Karpas-422 (cell line): ENCODE data around the gene ANKRD45. TPM values are rescaled to one million over a fixed set of nuclear protein-coding genes. Genes with fewer than 3 reads are reported as not detected.
A peak's percentile ranks its signal among the peaks of the same experiment; 100 is the strongest.

Experiments used
- DNase-seq: peaks from one replicate; pipeline ENCODE4 v3.0.0-alpha.2; 2015
- H2AFZ ChIP-seq: fragments of 200-600 bp; sonication (generic); 2 replicates; pipeline ENCODE4 v1.6.1; 2014; ENCODE audit warnings: antibody characterized with exemption, low read length, mixed read lengths
- H3K27ac ChIP-seq: fragments of 200-600 bp; sonication (generic); 2 replicates; pipeline ENCODE4 v1.5.1; 2014; ENCODE audit warnings: mild to moderate bottlenecking, low read length, moderate library complexity
- H3K27me3 ChIP-seq: fragments of 200-600 bp; sonication (generic); 2 replicates; pipeline ENCODE4 v1.6.1; 2014; ENCODE audit warnings: low read length, mixed read lengths
- H3K36me3 ChIP-seq: fragments of 200-600 bp; sonication (generic); 2 replicates; pipeline ENCODE4 v1.6.1; 2014; ENCODE audit warnings: low read length, mixed read lengths; ENCODE audit not compliant: insufficient read depth
- H3K4me1 ChIP-seq: fragments of 200-600 bp; sonication (generic); 2 replicates; pipeline ENCODE4 v1.6.1; 2014; ENCODE audit warnings: mild to moderate bottlenecking, low read length, mixed read lengths
- H3K4me2 ChIP-seq: fragments of 200-600 bp; sonication (generic); 2 replicates; pipeline ENCODE4 v1.6.1; 2014; ENCODE audit warnings: low read length, low read depth, mild to moderate bottlenecking; ENCODE audit not compliant: poor library complexity, severe bottlenecking
- H3K4me3 ChIP-seq: fragments of 200-600 bp; sonication (generic); 2 replicates; pipeline ENCODE4 v1.5.1; 2014; ENCODE audit warnings: mild to moderate bottlenecking, antibody characterized with exemption, low read length, mixed read lengths
- H3K79me2 ChIP-seq: fragments of 200-600 bp; sonication (generic); 2 replicates; pipeline ENCODE4 v1.6.1; 2014; ENCODE audit warnings: mild to moderate bottlenecking, low read length, mixed read lengths
- H3K9ac ChIP-seq: fragments of 200-600 bp; sonication (generic); 2 replicates; pipeline ENCODE4 v1.6.0; 2014; ENCODE audit warnings: low read length
- H3K9me2 ChIP-seq: fragments of 200-600 bp; sonication (generic), shearing (Covaris generic); replicated peaks from 2 replicates; pipeline ENCODE4 v1.6.0; 2014; ENCODE audit warnings: mild to moderate bottlenecking, low read length, moderate library complexity; ENCODE audit not compliant: insufficient read depth
- H3K9me3 ChIP-seq: fragments of 300-700, 200-600 bp; sonication (generic); 2 replicates; pipeline ENCODE4 v1.6.1; 2014; ENCODE audit warnings: low read length, mixed read lengths
- H4K20me1 ChIP-seq: fragments of 200-600 bp; sonication (generic); 2 replicates; pipeline ENCODE4 v1.6.1; 2014; ENCODE audit warnings: mild to moderate bottlenecking, antibody characterized with exemption, low read length, low read depth; ENCODE audit not compliant: insufficient read depth
- total RNA-seq: library from RNA; depleted of rRNA; stranded (reverse); fragments of >200 nt; shearing (Covaris generic); gene quantifications from 2 replicates; pipeline ENCODE4 v1.2.3, GENCODE V29; 2014; ENCODE audit warnings: low replicate concordance; rRNA removed

ANKRD45 gene
- not detected in 2 replicates for total RNA-seq

- H3K36me3 ChIP-seq = no peaks in the 10 kb centered on the region
- no peaks in the 10 kb centered on the region for H3K79me2 ChIP-seq
- H3K27ac ChIP-seq = no peak within 1 kb of the TSS
- no peak within 1 kb of the TSS for H2AFZ ChIP-seq
- no peak within 1 kb of the TSS for H3K4me2 ChIP-seq
- no peaks in the 10 kb centered on the region for H4K20me1 ChIP-seq
- H3K4me1 ChIP-seq = no peaks in the 10 kb centered on the region
- no peaks in the 10 kb centered on the region for H3K9me2 ChIP-seq
- H3K4me3 ChIP-seq = no peak within 1 kb of the TSS
- no peaks in the 10 kb centered on the region for H3K9me3 ChIP-seq
- no peaks in the 10 kb centered on the region for H3K27me3 ChIP-seq
- no peak within 1 kb of the TSS for H3K9ac ChIP-seq
- no peak for DNase-seq
These were observed at the start of gene ANKRD45 for GRCh38 chr1:173669491-173669941. ANKRD45 (minus strand) TSS chr1:173669851; CDS start chr1:173659418, 10,433 bp downstream.

- H3K4me2 ChIP-seq = peak overlapping the region; percentile 95
- no peaks in the 10 kb centered on the region for H3K9me2 ChIP-seq
- H3K27me3 ChIP-seq = no peaks in the 10 kb centered on the region
- H3K4me3 ChIP-seq = peak overlapping the region; percentile 87
- H3K9ac ChIP-seq = 0 out of 2 replicates have a peak overlapping the region, but pooled peaks have one; percentile 14
- peaks cover 69% of the 10 kb centered on the region for H3K79me2 ChIP-seq
- peaks cover 5% of the 10 kb centered on the region; the same call in 1 of the 2 replicates for H3K36me3 ChIP-seq
- H3K9me3 ChIP-seq = no peaks in the 10 kb centered on the region
- no peak overlapping the region for H2AFZ ChIP-seq
- H4K20me1 ChIP-seq = no peaks in the 10 kb centered on the region
- DNase-seq = peak; percentile 58
- H3K4me1 ChIP-seq = peaks cover 48% of the 10 kb centered on the region
- H3K27ac ChIP-seq = peak overlapping the region; percentile 57
These were observed 47.6 kb upstream of the ANKRD45 start for GRCh38 chr1:173717238-173717637.

- Histone ChIP-seq H3K4me1 (peaks cover 34% of the 10 kb centered on the region), H3K9me2 (no peaks in the 10 kb centered on the region), H3K4me3 (peak overlapping the region; percentile 87), H3K36me3 (peaks cover 3% of the 10 kb centered on the region; the same call in 1 of the 2 replicates), H3K4me2 (peak overlapping the region; percentile 95), H3K9me3 (no peaks in the 10 kb centered on the region), H4K20me1 (no peaks in the 10 kb centered on the region), H3K27ac (peak overlapping the region; percentile 57), H3K27me3 (no peaks in the 10 kb centered on the region), H2AFZ (no peak overlapping the region), H3K79me2 (peaks cover 51% of the 10 kb centered on the region), H3K9ac (peak overlapping the region; percentile 79)
- no peak for DNase-seq
These were observed 45.8 kb upstream of the ANKRD45 start for GRCh38 chr1:173715538-173715844.

- no peaks in the 10 kb centered on the region for H4K20me1 ChIP-seq
- no peaks in the 10 kb centered on the region for H3K36me3 ChIP-seq
- peaks cover 29% of the 10 kb centered on the region for H3K4me1 ChIP-seq
- peak; percentile 97 for DNase-seq
- H3K4me2 ChIP-seq = peak within 1 kb of the TSS; percentile 95
- no peaks in the 10 kb centered on the region for H3K27me3 ChIP-seq
- H3K4me3 ChIP-seq = peak within 1 kb of the TSS; percentile 87
- H3K27ac ChIP-seq = peak within 1 kb of the TSS; percentile 57
- no peaks in the 10 kb centered on the region for H3K9me3 ChIP-seq
- no peaks in the 10 kb centered on the region for H3K9me2 ChIP-seq
- H3K79me2 ChIP-seq = peaks cover 46% of the 10 kb centered on the region
- peak within 1 kb of the TSS; percentile 69 for H2AFZ ChIP-seq
- peak within 1 kb of the TSS; percentile 79 for H3K9ac ChIP-seq
These were observed 45.3 kb upstream of the ANKRD45 start, which contains the start of gene KLHL20 for GRCh38 chr1:173714759-173715537. KLHL20 (plus strand) TSS chr1:173714981; CDS start chr1:173716044, 1,063 bp downstream.

- Histone ChIP-seq H3K36me3 (no peaks in the 10 kb centered on the region), H3K9me2 (no peaks in the 10 kb centered on the region), H3K4me3 (peak overlapping the region; percentile 87), H3K4me1 (peaks cover 27% of the 10 kb centered on the region), H3K9me3 (no peaks in the 10 kb centered on the region), H3K79me2 (peaks cover 40% of the 10 kb centered on the region), H4K20me1 (no peaks in the 10 kb centered on the region), H2AFZ (peak overlapping the region; percentile 69), H3K27ac (peak overlapping the region; percentile 34), H3K4me2 (peak overlapping the region; percentile 95), H3K27me3 (no peaks in the 10 kb centered on the region), H3K9ac (peak overlapping the region; percentile 79)
- no peak for DNase-seq
These were observed 44.7 kb upstream of the ANKRD45 start for GRCh38 chr1:173714441-173714758.

- no peak overlapping the region for H3K9ac ChIP-seq
- no peak overlapping the region for H3K4me3 ChIP-seq
- H2AFZ ChIP-seq = no peak overlapping the region
- H3K27me3 ChIP-seq = no peaks in the 10 kb centered on the region
- H4K20me1 ChIP-seq = no peaks in the 10 kb centered on the region
- H3K36me3 ChIP-seq = no peaks in the 10 kb centered on the region
- H3K4me2 ChIP-seq = no peak overlapping the region
- peaks cover 3% of the 10 kb centered on the region; the same call in 1 of the 2 replicates for H3K4me1 ChIP-seq
- DNase-seq = no peak
- no peaks in the 10 kb centered on the region for H3K9me2 ChIP-seq
- no peaks in the 10 kb centered on the region for H3K79me2 ChIP-seq
- H3K9me3 ChIP-seq = no peaks in the 10 kb centered on the region
- no peak overlapping the region for H3K27ac ChIP-seq
These were observed 39.1 kb upstream of the ANKRD45 start for GRCh38 chr1:173708787-173709186.

GRCh38 chr1:173705117-173705516, 35.5 kb upstream of the ANKRD45 start:
- Histone ChIP-seq H3K36me3 (no peaks in the 10 kb centered on the region), H3K4me3 (no peak overlapping the region), H3K27ac (no peak overlapping the region), H2AFZ (no peak overlapping the region), H3K9ac (no peak overlapping the region), H3K4me1 (peaks cover 3% of the 10 kb centered on the region; the same call in 1 of the 2 replicates), H3K4me2 (no peak overlapping the region), H3K9me2 (no peaks in the 10 kb centered on the region), H4K20me1 (no peaks in the 10 kb centered on the region), H3K79me2 (no peaks in the 10 kb centered on the region), H3K9me3 (no peaks in the 10 kb centered on the region), H3K27me3 (no peaks in the 10 kb centered on the region)
- no peak for DNase-seq

- Histone ChIP-seq H2AFZ (no peak overlapping the region), H3K27me3 (no peaks in the 10 kb centered on the region), H3K9me2 (no peaks in the 10 kb centered on the region), H3K4me3 (no peak overlapping the region), H3K4me1 (peaks cover 3% of the 10 kb centered on the region; the same call in 1 of the 2 replicates), H3K9me3 (no peaks in the 10 kb centered on the region), H3K27ac (no peak overlapping the region), H4K20me1 (no peaks in the 10 kb centered on the region), H3K79me2 (no peaks in the 10 kb centered on the region), H3K36me3 (no peaks in the 10 kb centered on the region), H3K9ac (no peak overlapping the region), H3K4me2 (no peak overlapping the region)
- DNase-seq = no peak
These were observed 33.1 kb upstream of the ANKRD45 start for GRCh38 chr1:173702736-173703135.
